HG02938 (cell line): ENCODE measurements around the gene ERBB2.
"Not testable (repeated sequence)": the region's sequence is repeated elsewhere in the genome, so short reads cannot be mapped to it uniquely, and the experiment has no call there.

Experiments
- ATAC-seq: cut with Tn5 transposase; IDR thresholded peaks from one replicate; pipeline ENCODE4 v1.9.1; 2021; ENCODE audit warnings: mild to moderate bottlenecking, moderate library complexity; ENCODE audit not compliant: unreplicated experiment

The ERBB2 gene

DNA sequence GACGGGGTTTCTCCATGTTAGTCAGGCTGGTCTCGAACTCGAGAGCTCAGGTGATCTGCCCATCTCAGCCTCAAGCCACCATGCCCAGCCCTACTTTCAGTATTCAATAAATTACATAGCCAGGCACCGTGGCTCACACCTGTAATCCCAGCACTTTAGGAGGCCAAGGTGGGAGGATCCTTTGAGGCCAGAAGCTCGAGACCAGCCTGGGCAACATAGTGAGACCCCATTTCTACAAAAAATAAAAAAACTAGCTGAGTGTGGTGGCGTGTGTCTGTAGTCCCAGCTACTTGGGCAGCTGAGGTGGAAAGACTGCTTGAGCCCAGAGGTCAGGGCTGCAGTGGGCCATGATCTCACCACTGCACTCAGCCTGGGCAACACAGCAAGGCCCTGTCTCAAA, 22.2 kb downstream of the ERBB2 start:
- ATAC-seq = no peak

DNA sequence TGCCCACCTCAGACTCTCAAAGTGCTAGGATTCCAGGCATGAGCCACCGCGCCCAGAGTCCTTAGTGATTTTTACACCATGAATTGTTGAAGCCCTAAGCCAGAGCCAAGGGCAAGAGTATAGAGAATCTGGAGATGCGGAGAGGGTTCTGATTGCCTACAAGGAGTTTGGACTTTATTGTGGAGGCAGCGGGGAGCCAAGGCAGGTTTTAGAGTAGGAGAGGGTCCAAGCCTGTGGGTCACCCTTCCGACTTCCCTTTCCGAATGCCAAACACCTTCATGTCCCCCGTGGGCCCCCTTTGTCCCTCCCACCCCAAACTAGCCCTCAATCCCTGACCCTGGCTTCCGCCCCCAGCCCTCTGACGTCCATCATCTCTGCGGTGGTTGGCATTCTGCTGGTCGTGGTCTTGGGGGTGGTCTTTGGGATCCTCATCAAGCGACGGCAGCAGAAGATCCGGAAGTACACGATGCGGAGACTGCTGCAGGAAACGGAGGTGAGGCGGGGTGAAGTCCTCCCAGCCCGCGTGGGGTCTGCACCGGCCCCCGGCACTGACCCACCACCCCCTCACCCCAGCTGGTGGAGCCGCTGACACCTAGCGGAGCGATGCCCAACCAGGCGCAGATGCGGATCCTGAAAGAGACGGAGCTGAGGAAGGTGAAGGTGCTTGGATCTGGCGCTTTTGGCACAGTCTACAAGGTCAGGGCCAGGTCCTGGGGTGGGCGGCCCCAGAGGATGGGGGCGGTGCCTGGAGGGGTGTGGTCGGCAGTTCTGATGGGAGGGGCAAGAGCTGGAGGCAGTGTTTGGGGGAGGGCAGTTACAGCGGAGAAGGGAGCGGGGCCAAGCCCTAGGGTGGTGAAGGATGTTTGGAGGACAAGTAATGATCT, 23.3 kb downstream of the ERBB2 start:
- no peak for ATAC-seq

DNA sequence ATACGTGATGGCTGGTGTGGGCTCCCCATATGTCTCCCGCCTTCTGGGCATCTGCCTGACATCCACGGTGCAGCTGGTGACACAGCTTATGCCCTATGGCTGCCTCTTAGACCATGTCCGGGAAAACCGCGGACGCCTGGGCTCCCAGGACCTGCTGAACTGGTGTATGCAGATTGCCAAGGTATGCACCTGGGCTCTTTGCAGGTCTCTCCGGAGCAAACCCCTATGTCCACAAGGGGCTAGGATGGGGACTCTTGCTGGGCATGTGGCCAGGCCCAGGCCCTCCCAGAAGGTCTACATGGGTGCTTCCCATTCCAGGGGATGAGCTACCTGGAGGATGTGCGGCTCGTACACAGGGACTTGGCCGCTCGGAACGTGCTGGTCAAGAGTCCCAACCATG, 24.9 kb downstream of the ERBB2 start:
- ATAC-seq = no peak

DNA sequence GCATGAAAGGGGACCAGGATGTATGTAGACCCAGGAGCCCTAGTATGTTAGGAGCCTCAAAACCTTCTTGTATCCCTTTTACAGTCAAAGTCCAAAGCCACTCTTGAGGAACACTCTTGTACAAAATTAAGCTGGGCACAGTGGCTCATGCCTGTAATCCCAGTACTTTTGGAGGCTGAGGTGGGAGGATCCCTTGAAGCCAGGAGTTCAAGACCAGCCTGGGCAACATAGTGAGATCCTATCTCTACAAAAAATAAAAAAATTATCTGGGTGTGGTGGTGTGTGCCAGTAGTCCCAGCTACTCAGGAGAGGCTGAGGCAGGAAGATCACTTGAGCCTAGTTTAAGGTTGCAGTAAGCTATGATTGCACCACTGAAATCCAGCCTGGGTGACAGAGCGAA, 26.1 kb downstream of the ERBB2 start:
- not testable (repeated sequence) for ATAC-seq

DNA sequence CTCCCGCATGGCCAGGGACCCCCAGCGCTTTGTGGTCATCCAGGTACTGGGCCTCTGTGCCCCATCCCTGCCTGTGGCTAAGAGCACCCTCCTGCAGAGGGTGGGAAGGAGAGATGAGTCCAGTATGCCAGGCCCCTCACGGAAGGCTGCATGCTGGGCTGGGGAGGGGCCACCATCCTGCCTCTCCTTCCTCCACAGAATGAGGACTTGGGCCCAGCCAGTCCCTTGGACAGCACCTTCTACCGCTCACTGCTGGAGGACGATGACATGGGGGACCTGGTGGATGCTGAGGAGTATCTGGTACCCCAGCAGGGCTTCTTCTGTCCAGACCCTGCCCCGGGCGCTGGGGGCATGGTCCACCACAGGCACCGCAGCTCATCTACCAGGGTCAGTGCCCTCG, 26.8 kb downstream of the ERBB2 start:
- ATAC-seq = no peak

DNA sequence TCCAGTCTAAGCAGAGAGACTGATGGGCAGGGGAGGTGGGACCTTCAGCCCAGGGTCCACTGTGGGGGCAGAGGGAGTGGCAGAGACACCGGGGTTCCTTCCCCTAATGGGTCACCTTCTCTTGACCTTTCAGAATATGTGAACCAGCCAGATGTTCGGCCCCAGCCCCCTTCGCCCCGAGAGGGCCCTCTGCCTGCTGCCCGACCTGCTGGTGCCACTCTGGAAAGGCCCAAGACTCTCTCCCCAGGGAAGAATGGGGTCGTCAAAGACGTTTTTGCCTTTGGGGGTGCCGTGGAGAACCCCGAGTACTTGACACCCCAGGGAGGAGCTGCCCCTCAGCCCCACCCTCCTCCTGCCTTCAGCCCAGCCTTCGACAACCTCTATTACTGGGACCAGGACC, 27.7 kb downstream of the ERBB2 start:
- ATAC-seq = no peak

DNA sequence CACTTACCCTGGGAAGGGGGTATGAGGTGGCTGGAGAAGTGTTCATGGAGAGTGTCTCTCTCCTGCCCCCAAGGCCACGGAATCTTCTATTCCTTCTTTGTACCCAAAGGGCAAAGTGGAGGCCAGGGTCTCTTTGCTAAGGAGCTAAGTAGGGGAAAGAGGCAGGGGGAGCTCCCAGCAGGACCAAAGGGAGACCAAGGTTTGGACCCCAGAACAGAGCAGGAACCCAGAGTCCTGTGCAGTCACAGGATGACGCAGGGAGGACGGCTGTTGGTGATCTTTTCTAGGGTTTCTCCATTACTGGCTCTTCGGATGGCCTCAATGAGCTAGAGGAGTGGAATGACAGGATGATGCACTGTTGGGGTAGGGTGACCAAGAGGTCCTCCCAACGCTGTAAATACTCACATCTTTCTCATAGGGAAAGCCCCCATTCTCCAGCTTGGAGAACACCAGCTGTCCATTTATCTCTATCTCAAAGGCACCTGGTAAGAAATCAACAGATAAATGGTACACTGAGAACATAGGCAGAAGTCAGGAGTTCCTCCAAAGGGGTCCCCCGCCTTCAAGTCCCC, 29.5 kb downstream of the ERBB2 start:
- ATAC-seq = no peak

DNA sequence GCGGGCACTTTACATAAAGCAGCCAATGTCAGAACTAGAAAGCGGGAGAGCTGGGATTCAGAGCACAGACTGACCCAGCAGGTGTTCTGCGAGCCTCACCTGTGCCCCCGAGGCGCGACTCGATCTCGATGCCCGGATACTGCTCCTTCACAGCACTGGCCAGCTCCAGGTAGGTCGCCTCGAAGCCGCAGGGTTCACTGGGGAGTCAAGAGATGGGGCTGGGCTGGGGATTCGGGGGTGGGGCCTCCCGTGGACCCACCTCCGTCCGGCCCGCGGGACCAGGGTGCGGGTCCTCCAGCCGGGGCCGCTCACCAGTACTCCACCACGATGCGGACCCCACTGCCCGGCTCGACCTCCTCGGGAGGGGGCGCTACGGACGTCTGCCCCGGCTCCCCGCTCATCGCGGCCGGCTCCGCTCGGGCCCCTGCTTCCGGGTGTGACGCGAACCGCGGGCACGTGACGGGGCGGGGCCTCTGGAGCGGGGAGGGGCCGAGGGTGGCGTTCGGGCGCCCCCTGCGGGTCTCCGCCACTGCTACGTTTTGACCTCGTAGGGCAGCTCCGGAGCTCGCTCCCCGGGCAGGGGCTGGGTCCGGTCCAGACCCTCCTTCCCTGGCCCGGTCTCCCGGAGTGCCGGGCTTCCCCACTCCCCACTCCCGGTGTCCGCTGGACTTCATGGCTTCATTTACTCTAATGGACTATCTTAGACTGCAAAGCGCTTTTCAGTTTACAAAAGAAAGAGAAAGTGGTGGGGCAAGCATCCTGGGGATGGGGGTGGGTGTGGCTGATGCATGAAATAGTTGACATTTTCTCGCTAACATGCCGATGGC, 30.4 kb downstream of the ERBB2 start, which contains the start of gene MIEN1:
Gene MIEN1, minus strand, starts transcription at position 438 of the 827 bp plus-strand sequence. Its CDS starts 37 bp downstream, at position 401.
- peak; percentile 78 for ATAC-seq

DNA sequence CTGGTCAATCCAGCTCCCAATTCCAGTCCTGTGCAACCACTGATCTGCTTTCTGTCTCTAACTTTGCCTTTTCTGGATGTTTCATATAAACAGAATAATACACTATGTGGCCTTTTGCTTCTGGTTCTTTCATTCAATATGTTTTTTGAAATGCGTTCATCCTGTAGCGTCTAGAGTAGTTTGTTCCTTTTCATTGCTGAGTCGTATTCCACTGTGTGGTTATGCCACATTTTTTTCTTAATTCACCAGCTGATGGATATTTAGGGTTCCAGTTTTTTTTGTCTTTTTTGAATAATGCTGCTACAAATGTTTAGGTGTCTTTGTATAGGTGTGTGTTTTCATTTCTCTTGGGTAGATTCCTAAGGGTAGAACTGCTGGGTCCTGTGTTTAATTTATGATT, 32.7 kb downstream of the ERBB2 start:
- ATAC-seq = no peak

DNA sequence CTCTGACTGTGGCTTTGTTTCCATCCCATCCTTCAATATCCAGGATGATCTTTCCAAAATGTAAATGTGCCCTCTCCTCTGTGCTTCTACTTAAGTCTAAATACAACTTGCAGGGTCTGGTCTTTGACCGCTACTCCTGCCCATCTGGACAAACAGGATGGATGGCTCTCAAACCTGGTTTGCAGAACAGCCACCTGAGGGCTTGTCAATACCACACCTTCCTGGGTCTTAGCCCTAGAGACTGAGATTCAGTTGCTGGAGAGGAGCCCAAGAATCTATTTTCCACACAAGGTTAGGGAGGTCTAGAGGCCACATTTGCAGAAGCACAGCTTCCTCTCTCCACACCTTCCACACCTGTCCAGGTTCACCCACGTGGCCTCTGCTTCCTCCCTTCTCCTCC, 36.0 kb downstream of the ERBB2 start:
- no peak for ATAC-seq

DNA sequence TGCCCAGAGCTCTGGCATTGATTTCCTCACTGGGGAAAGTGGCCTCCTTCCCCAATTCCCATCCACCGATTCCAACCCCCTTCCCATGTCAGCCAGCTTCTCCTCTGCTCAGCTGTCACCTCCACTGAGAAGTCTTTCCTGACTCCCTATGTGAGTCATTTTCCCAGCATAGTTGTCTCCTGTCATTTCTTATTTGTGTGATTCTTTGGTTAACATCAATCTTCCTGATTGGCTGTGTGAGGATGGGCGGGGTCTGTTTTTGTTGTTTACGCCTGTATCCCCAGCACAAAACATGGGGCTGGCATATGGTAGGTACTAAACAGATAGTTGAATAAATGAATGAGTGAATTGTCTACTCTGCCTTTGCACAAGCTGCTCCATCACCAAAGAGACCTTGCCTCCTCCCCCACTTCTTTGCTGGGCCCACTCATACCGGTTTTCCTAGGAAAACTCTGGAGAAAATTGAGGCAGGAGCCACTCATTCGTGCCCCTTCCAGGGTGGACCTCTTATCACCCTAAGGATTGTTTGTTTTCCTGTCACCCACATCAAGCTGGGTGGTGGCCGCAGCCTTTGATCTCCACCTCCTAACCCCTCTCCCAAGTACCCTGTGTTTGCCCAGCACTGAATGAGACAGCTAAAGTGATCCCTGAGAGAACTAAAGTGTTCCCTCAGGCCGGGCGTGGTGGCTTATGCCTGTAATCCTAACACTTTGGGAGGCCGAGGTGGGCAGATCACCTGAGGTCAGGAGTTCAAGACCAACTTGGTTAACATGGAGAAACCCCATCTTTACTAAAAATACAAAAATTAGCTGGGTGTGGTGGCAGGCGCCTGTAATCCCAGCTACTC, 36.7 kb downstream of the ERBB2 start:
- ATAC-seq = no peak

DNA sequence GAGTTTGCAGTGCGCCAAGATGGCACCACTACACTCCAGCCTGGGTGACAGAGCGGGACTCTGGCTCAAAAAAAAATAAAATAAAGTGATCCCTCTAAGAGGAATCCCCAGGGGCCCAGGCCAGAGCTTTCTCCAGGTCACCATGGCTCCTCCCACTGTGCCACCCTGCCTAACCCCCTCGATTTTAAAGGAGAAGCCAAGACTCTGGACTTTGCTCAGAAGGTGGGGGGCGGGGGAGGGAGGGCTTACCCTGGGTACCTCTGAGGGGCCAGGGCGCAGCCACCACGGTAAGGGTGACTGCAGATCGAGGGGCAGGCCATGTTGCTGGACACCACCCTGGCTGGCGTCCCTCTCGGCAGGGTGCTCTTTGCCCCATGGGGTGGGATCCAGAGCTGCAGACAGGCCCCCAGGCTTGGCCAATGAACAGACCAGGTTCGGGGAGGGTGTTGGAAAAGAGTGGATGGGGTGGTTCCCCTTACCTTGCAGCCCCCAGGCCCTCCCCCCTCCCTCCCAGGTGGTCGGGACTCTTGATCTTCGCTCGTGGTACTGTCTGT, 37.4 kb downstream of the ERBB2 start:
- no peak for ATAC-seq

DNA sequence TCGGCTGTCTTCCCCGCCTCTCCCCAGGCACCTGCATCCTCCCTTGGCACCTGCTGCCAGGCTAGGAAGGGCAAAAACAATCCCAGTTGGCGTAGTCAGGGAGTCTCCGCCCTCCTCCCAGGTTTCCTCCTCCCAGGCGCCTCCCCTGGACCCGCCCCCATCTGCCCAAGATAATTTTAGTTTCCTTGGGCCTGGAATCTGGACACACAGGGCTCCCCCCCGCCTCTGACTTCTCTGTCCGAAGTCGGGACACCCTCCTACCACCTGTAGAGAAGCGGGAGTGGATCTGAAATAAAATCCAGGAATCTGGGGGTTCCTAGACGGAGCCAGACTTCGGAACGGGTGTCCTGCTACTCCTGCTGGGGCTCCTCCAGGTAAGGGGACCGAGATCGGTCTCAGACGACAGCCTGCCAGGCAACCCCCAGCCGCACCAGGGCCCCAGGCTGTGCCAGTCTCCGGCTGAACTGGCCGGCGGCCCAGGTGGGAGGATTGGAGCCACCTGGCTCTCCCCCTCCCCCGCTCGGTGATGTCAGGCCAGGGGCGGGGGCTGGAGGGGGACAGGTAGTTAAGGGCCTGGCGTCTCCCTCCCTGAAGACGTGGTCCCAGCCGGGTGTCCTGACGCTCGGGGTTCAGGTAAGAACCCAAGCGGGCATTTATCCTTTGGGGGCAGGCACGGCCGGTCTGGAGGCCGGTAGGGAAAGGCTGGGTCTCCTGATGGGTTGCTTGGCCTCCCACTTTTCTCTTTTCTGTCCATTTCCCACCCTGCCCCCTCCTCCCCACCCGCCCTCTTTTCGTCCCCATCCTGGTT, 38.1 kb downstream of the ERBB2 start, which contains the start of gene GRB7:
Gene GRB7, plus strand, starts transcription at position 179 of the 808 bp plus-strand sequence. CDS start 4,364 bp downstream, outside the sequence.
- ATAC-seq = no peak

DNA sequence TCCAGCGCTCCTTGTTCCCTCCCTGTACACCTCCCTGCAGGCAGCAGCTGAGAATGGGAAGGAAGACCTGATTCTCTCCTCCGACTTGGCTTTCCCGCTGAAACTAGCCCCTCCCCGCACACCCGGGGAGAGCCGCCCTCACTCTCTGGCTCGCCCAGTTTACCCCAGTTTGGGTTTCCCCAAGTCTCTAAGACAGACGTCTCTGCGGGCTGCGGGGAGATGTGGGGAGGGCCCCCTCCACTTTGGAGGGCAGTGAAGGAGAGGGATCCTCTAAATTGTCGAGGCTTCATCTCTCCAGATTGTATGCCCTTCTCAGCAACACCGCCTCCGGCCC, 38.7 kb downstream of the ERBB2 start:
- no peak for ATAC-seq

DNA sequence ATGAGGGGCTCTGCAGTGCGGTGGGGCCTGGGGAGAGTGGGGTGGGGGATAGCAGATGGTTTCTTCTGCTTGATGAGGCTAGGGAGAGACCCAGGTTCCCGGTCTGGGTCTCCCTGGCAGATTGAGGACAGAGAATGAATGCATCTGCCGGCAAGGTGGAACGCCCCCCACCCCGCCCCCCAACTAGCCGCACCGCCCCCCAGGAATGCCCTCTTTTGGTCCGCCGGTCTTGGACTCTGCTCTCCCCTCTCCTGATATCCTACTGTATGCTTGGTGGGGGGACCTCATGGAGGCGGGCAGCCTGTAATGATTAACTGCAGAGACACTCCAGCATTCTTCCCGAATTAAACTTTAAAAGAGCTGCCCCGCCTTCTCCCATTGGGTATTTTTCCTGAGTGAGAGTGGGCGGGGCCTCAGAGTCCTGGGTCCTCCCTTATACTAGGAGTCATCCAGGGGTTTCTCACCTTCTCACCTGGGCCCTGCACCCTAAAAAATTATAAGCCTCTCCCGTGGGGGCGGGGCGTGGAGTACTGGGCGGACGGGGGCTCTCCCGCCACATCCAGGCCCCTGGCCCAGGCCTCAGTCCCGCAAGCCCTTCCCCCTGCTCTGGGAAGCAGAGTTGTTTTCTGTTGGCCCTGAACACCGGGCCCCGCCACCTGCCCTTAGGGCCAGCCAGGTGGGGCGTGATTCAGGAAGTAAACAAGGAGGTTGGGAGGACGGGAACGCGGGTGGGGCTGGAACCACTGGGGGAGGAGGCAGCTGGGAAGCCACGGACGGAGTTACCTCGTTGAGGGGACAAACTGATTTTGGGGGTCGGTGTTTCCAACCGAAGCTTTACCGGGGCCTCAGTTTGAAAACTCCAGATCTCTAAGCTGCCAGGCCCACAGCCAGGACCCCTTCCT, 39.4 kb downstream of the ERBB2 start:
- no peak for ATAC-seq

DNA sequence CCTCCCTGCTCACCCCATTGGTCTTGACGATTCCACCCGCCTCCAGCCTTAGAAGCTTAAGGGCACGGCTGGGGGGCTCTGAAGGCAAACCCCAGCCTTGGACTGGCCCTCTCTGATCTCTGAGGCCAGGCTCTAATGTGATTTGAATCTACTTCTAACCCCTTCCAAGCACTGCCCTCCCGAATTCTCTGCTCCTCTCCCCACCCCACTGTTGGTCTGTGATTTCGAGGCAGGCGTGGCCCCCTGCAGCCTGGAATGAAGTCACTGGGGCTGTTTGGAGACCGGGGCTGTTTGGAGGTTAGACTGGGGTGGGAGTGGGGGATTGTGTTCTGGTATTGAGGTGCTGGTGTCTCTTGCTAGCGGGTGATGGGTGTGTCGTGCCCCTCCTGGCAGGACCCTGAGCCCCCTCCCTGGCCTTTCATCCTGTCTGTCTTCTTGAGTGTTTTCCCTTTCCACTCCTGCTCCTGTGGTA, 40.1 kb downstream of the ERBB2 start:
- ATAC-seq = no peak

DNA sequence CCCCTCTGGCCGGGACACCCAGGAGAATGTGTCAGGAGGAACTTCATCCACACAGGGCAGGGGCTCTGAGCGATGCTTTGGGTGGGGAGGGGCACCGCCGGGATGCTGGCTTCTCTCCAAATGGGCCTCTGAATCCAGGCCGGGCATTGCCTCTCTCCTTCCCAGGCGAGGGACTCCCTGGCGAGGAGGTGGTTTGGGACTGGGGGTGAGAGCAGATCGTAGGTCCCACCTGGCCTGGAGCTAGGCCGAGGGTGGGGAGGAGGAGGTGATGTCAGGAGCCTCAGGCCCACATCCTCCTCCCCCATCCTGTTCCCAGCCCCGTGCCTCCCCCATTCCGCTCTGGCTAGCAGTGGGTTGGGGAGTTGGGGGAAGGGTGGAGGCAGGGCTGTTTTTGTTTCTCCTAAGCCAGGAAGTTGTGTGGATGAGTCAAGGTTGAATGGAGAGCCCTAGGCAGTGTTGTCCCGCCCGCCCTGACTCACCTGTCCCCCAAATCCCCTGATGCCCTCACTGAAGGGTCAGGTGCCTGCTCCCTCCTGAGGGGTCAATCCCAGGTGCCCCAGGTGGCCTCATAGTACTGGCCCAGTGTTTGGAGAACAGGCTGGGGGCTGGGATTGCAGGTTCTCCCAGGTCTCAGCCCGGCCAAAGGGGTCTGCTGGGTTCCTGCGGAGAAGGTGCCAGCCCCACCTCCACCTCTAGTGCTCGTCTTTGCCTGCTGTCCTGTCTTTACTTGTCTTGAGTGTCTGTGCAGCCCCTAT, 40.7 kb downstream of the ERBB2 start:
- no peak for ATAC-seq
